Cardiac atrium fibroblast (primary cell): ENCODE results near the gene NEDD8. TPM values are rescaled to one million over a fixed set of nuclear protein-coding genes. Genes with fewer than 3 reads are reported as not detected.

ENCODE experiments used
- total RNA-seq: library from RNA; depleted of rRNA; stranded (reverse); fragments of >200 nt; gene quantifications from 2 replicates; pipeline ENCODE4 v1.2.3, GENCODE V29; 2015

NEDD8 gene
- 140 and 176 TPM in 2 replicates for total RNA-seq

DNA sequence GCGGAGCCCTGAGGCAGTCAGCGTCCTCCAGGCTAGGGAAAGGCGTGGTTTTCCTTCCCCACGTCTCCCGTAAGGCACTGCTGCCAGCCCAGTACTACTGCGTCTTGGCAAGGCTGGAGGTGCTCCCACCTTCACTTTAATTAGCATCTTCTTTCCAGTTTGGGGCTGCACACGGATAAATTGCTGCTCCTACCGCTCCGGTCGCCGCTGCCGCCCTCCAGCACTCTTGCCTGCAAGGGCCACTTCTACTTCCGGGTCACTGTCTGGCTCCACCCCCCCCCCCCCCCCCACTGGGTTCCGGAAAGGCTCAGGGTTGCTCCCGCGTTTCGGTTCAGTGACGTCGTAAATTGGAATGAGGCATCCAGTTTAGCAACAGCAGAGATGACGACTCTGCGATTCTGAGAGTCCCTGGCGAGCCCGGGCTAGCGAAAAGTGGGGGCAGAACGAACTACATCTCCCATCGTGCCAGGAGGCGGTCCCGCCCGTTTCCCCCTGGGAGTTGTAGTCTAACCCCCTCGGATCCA is at the start of gene NEDD8:
NEDD8 (minus strand) TSS at position 247 of the 524 bp plus-strand sequence; CDS start at position 147, 100 bp downstream.

DNA sequence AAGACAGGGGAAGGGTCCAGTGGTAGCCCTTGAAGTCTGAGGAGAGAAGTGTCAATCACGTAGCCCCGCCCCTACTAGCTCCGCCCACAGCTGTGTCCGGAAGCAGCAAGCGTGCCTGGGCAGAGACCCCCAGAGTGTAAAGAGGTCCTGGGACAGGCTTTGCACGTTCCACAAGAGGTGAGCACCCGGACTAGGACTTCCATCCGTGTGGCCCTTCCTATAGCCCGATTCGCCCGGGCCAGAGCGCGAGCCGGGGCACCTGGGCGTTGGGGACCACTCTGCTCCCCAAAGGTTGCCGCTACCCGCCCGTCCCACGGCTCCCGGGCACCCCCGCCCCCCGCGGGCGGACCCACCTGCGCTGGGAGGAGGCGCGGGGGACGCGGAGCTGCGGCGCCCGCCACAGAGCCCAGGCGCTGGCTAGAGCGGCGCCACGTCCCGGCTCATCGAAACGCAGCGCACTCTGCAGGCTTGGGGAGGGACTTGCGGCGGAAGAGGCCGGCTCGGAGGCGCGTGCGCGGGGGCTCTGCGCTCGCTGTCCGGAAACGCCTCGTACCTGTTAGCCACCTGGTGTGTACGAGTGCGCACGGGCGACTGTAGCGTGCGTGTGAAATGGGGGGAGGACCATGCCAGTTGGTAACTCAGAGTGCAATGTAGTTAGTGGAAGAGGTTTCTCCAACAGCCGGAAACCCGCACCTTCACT is 39.1 kb upstream of the NEDD8 start, which contains the start of gene RABGGTA:
RABGGTA (minus strand) TSS at position 464 of the 700 bp plus-strand sequence. CDS start 482 bp downstream, outside the sequence.

GRCh38 chr14:24262821-24263733 is 30.9 kb upstream of the NEDD8 start, which contains the start of gene TGM1:
Gene TGM1, minus strand, starts transcription at chr14:24263177. Its CDS starts 825 bp downstream, at chr14:24262352.

GRCh38 chr14:24232645-24233537 is 724 bp upstream of the NEDD8 start, which contains the start of gene GMPR2:
Gene GMPR2, plus strand, starts transcription at chr14:24232929. Its CDS starts 325 bp downstream, at chr14:24233254.

GRCh38 chr14:24215495-24216344 is 16.4 kb downstream of the NEDD8 start, which contains the start of gene MDP1:
Gene MDP1, minus strand, starts transcription at chr14:24216066. Its CDS starts 111 bp downstream, at chr14:24215955.

DNA sequence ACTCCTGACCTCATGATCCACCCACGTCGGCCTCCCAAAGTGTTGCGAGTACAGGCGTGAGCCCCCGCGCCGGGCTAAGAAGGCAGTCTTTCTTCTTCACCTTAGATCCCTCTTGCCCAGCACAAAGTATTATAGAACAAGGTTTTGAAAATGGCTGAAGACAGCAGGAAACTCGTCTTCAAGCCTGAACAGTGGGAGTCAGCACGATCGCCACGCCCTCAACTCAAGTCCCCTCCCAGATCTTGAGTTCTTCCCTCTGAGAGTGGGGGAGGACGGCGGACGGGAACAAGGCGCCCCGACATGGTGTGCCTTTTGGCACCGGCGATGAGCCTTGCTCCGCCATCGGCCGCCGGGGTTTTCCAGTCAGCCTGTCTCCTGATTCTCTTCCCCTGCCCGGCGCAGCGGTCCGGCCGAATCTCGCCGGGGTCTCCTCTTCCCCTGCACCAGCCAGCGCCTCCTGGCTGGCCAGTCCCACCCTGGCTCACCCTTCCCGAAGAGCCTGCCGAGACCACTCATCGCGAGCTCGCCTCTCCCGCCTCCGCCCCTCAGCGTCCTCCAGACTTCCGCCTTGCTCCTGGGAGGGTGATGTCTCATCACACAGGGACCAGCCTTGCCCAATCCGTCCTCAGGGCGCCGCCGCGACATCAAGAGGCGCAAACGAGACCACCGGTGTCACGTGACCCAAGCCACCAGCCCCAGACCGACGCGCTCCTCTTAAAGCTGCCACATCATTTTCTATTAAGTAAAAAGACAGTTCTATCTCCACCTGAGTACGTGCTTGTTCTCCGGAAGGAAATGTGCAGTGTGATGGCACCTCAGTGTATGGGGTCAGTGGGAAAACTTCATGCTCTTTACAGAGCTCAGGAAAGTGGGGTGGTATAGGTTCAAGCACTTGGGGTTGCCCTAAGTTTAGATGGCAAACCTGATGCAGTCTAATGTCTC is 19.0 kb downstream of the NEDD8 start, which contains the start of gene CHMP4A:
CHMP4A (minus strand) TSS at position 565 of the 942 bp plus-strand sequence; CDS start at position 516, 49 bp downstream.

DNA sequence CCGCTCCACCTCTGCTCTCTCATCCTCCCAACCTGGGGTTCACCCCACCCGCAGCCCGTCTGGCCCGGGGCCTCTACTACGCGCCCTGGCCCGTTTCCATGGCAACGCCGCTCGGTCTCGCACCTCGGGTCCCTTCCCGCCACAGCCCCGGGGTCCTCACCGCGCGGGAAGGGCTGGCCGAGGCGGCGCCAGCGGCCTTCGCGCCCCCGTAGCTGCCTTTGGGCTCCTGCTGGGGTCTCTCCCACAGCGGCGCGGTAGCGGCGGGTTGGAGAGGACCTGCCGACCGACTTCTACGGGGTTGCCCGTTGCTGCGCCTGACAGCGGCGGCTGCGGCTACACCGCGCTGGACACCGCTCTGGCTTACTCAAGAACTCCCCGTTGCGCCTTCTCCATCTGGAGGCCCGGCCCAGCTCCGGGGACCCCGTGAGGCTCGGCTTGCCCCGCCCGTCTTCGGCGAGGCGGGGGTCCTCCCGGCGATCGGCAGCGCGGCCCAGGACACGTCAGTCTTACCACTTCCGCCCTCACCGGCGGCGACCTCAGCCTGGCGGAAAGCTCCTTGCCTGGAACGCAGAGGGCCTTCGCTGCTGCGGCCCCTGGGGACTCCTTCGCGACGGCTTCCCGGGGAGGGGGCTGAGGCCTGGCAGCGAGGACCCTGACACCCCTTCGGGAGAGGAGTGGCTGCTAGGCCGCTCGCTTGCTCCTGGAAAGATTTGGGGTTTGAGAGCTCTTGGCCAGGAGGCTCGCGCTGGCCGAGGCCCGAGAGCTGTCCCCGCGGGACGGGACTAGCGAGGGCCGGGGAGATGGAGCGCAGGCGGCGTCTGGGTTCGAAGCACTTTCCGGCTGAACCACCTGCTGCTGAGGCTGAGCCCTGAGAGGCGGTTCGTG is 36.7 kb downstream of the NEDD8 start, which contains the start of gene TM9SF1:
TM9SF1 (minus strand) TSS at position 256 of the 885 bp plus-strand sequence. CDS start 422 bp downstream, outside the sequence.

DNA sequence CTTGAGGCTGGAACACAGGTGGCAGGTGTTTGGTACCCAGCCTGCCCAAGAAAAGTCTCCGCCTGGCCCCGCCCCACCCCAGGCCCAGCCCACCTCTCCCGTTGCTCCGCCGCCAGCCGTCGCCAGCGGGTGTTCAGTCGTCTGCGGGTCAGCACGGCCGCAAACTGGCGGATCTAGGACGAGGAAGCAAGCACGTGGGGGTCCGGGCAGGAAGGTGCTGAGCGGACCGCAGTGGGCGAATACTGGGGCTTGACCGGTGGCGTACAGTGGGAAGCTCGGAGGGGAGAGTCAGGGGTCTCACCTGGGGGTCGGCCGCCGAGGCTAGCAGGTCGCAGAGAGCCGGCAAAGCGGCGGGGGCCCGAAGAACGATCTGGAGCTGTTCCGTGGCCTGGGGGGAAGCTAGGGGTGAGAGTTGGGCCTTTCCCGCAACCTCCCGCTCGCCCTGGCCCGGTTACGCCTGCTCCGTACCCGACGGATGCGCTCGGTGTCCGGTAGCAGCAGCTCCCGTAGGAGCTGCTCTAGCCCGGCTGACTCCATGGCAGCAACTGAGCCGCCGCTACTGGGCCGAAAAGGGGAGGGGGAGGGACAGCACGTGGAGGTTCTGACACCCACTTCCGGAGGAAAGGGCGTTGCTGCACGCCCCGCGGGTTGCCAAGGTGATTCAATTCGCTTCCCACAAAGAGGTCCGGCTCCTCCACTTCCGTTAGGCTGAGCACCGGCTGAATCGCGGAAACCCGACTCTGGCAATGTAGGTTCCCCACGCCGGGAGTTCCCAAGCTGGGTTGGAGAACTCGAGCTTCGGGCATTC is 43.7 kb downstream of the NEDD8 start, which contains the start of gene IPO4:
IPO4 (minus strand) TSS at position 566 of the 808 bp plus-strand sequence; CDS start at position 537, 29 bp downstream.

GRCh38 chr14:24171422-24172260 is 60.5 kb downstream of the NEDD8 start, which contains the start of gene REC8:
Gene REC8, plus strand, starts transcription at chr14:24172080. Its CDS starts 473 bp downstream, at chr14:24172553.

Other genes starting within 250 kb of the NEDD8 start
- gene DHRS4L2, start 243.4 kb downstream of the NEDD8 start, total RNA-seq = 9.0 and 16.8 TPM in 2 replicates
- gene CARMIL3, start 180.4 kb downstream of the NEDD8 start, total RNA-seq = 0.16 TPM in 1 of 2 replicates, not detected in the other
- gene CPNE6, start 160.8 kb downstream of the NEDD8 start, total RNA-seq = not detected in 2 replicates
- gene PCK2, start 138.1 kb downstream of the NEDD8 start, total RNA-seq = 32.7 and 43.4 TPM in 2 replicates
- 27.5 and 28.7 TPM in 2 replicates for gene DCAF11, start 117.6 kb downstream of the NEDD8 start, total RNA-seq
- 0.32 TPM in 1 of 2 replicates, not detected in the other for gene NRL, start 117.4 kb downstream of the NEDD8 start, total RNA-seq
- 0.32 TPM in 1 of 2 replicates, not detected in the other for gene FITM1, start 101.7 kb downstream of the NEDD8 start, total RNA-seq
- gene PSME1, start 96.2 kb downstream of the NEDD8 start, total RNA-seq = 151 and 174 TPM in 2 replicates
- 14.4 and 27.4 TPM in 2 replicates for gene EMC9, start 90.8 kb downstream of the NEDD8 start, total RNA-seq
- gene PSME2, start 85.8 kb downstream of the NEDD8 start, total RNA-seq = 44.6 and 52.2 TPM in 2 replicates
- gene RNF31, start 84.9 kb downstream of the NEDD8 start, total RNA-seq = 24.2 and 25.6 TPM in 2 replicates
- gene IRF9, start 71.1 kb downstream of the NEDD8 start, total RNA-seq = 34.2 and 65.2 TPM in 2 replicates
- gene REC8, start 60.3 kb downstream of the NEDD8 start, total RNA-seq = 2.9 TPM in 1 of 2 replicates, not detected in the other
- 24.2 and 39.0 TPM in 2 replicates for gene IPO4, start 43.6 kb downstream of the NEDD8 start, total RNA-seq
- 71.5 and 84.7 TPM in 2 replicates for gene TM9SF1, start 36.9 kb downstream of the NEDD8 start, total RNA-seq
- not detected in 2 replicates for gene TSSK4, start 26.7 kb downstream of the NEDD8 start, total RNA-seq
- gene CHMP4A, start 18.9 kb downstream of the NEDD8 start, total RNA-seq = 34.7 TPM in 2 replicates
- gene MDP1, start 16.3 kb downstream of the NEDD8 start, total RNA-seq = 6.7 and 9.2 TPM in 2 replicates
- 41.7 and 96.7 TPM in 2 replicates for gene GMPR2, start 562 bp upstream of the NEDD8 start, total RNA-seq
- 42.1 and 42.6 TPM in 2 replicates for gene TINF2, start 10.3 kb upstream of the NEDD8 start, total RNA-seq
- 0.16 and 0.72 TPM in 2 replicates for gene TGM1, start 30.8 kb upstream of the NEDD8 start, total RNA-seq
- 25.9 and 39.9 TPM in 2 replicates for gene RABGGTA, start 39.2 kb upstream of the NEDD8 start, total RNA-seq
- 11.3 and 19.0 TPM in 2 replicates for gene DHRS1, start 67.4 kb upstream of the NEDD8 start, total RNA-seq
- 12.6 and 13.9 TPM in 2 replicates for gene NOP9, start 67.5 kb upstream of the NEDD8 start, total RNA-seq
- 0.18 and 2.8 TPM in 2 replicates for gene CIDEB, start 75.6 kb upstream of the NEDD8 start, total RNA-seq
- 1.4 and 2.1 TPM in 2 replicates for gene LTB4R2, start 77.8 kb upstream of the NEDD8 start, total RNA-seq
- 3.6 and 6.3 TPM in 2 replicates for gene LTB4R, start 79.1 kb upstream of the NEDD8 start, total RNA-seq
- gene ADCY4, start 102.7 kb upstream of the NEDD8 start, total RNA-seq = 1.8 and 2.3 TPM in 2 replicates
- 0.36 TPM in 1 of 2 replicates, not detected in the other for gene RIPK3, start 107.6 kb upstream of the NEDD8 start, total RNA-seq
- 40.0 and 41.9 TPM in 2 replicates for gene NFATC4, start 135.8 kb upstream of the NEDD8 start, total RNA-seq
- gene NYNRIN, start 166.6 kb upstream of the NEDD8 start, total RNA-seq = 6.3 and 11.7 TPM in 2 replicates
- gene CBLN3, start 197.3 kb upstream of the NEDD8 start, total RNA-seq = 2.8 and 3.4 TPM in 2 replicates
- 30.3 and 36.6 TPM in 2 replicates for gene KHNYN, start 197.6 kb upstream of the NEDD8 start, total RNA-seq
- gene SDR39U1, start 210.4 kb upstream of the NEDD8 start, total RNA-seq = 14.1 and 24.2 TPM in 2 replicates